ENCODE results near the gene SFRP4.

SFRP4 gene

GRCh38 chr7:37915438-37915837, 1.2 kb downstream of the SFRP4 start:
- Histone ChIP-seq H3K27me3 (ENCODE audit: control insufficient read depth in 1 of 2, insufficient read depth in 2 of 2, low read length in 2 of 2) (peaks cover 6 to 19% of the 10 kb centered on the region in 2 donors), H3K4me1 (ENCODE audit: control insufficient read depth in 1 of 2, insufficient read depth in 2 of 2, low read length in 2 of 2) (peaks cover 8 to 16% of the 10 kb centered on the region in 2 donors), H3K36me3 (ENCODE audit: control insufficient read depth in 1 of 2, insufficient read depth in 2 of 2, low read length in 2 of 2) (no peaks in the 10 kb centered on the region), H3K9me3 (ENCODE audit: control insufficient read depth in 1 of 2, low read length in 2 of 2) (no peaks in the 10 kb centered on the region), H3K4me3 (ENCODE audit: low read depth in 1 of 2, low read length in 2 of 2) (no peak overlapping the region), H3K9ac (ENCODE audit: low read depth in 1 of 2, low read length in 2 of 2) (no peak overlapping the region), H3K27ac (ENCODE audit: low read depth, low read length) (no peak overlapping the region)

GRCh38 chr7:37912756-37913155, 3.9 kb downstream of the SFRP4 start:
- Histone ChIP-seq H3K4me1 (ENCODE audit: control insufficient read depth in 1 of 2, insufficient read depth in 2 of 2, low read length in 2 of 2) (peaks cover 4 to 16% of the 10 kb centered on the region in 2 donors), H3K9ac (ENCODE audit: low read depth in 1 of 2, low read length in 2 of 2) (no peak overlapping the region), H3K36me3 (ENCODE audit: control insufficient read depth in 1 of 2, insufficient read depth in 2 of 2, low read length in 2 of 2) (no peaks in the 10 kb centered on the region), H3K4me3 (ENCODE audit: low read depth in 1 of 2, low read length in 2 of 2) (no peak overlapping the region), H3K27me3 (ENCODE audit: control insufficient read depth in 1 of 2, insufficient read depth in 2 of 2, low read length in 2 of 2) (peaks cover 9 to 19% of the 10 kb centered on the region in 2 donors), H3K9me3 (ENCODE audit: control insufficient read depth in 1 of 2, low read length in 2 of 2) (no peaks in the 10 kb centered on the region), H3K27ac (ENCODE audit: low read depth, low read length) (no peak overlapping the region)

- Histone ChIP-seq H3K9me3 (ENCODE audit: control insufficient read depth in 1 of 2, low read length in 2 of 2) (no peaks in the 10 kb centered on the region), H3K27me3 (ENCODE audit: control insufficient read depth in 1 of 2, insufficient read depth in 2 of 2, low read length in 2 of 2) (peaks cover 0 to 3% of the 10 kb centered on the region in 2 donors), H3K4me3 (ENCODE audit: low read depth in 1 of 2, low read length in 2 of 2) (no peak overlapping the region), H3K4me1 (ENCODE audit: control insufficient read depth in 1 of 2, insufficient read depth in 2 of 2, low read length in 2 of 2) (no peaks in the 10 kb centered on the region), H3K27ac (ENCODE audit: low read depth, low read length) (no peak overlapping the region), H3K36me3 (ENCODE audit: control insufficient read depth in 1 of 2, insufficient read depth in 2 of 2, low read length in 2 of 2) (no peaks in the 10 kb centered on the region), H3K9ac (ENCODE audit: low read depth in 1 of 2, low read length in 2 of 2) (no peak overlapping the region)
These were observed 8.3 kb downstream of the SFRP4 start for GRCh38 chr7:37908221-37908788.

GRCh38 chr7:37901890-37902524, 14.6 kb downstream of the SFRP4 start:
- Histone ChIP-seq H3K27me3 (ENCODE audit: control insufficient read depth in 1 of 2, insufficient read depth in 2 of 2, low read length in 2 of 2) (no peaks in the 10 kb centered on the region), H3K4me3 (ENCODE audit: low read depth in 1 of 2, low read length in 2 of 2) (no peak overlapping the region), H3K27ac (ENCODE audit: low read depth, low read length) (no peak overlapping the region), H3K4me1 (ENCODE audit: control insufficient read depth in 1 of 2, insufficient read depth in 2 of 2, low read length in 2 of 2) (no peaks in the 10 kb centered on the region), H3K9me3 (ENCODE audit: control insufficient read depth in 1 of 2, low read length in 2 of 2) (no peaks in the 10 kb centered on the region), H3K9ac (ENCODE audit: low read depth in 1 of 2, low read length in 2 of 2) (no peak overlapping the region), H3K36me3 (ENCODE audit: control insufficient read depth in 1 of 2, insufficient read depth in 2 of 2, low read length in 2 of 2) (no peaks in the 10 kb centered on the region)

GRCh38 chr7:37901236-37901827, 15.3 kb downstream of the SFRP4 start:
- Histone ChIP-seq H3K36me3 (ENCODE audit: control insufficient read depth in 1 of 2, insufficient read depth in 2 of 2, low read length in 2 of 2) (no peaks in the 10 kb centered on the region), H3K27ac (ENCODE audit: low read depth, low read length) (no peak overlapping the region), H3K27me3 (ENCODE audit: control insufficient read depth in 1 of 2, insufficient read depth in 2 of 2, low read length in 2 of 2) (no peaks in the 10 kb centered on the region), H3K9ac (ENCODE audit: low read depth in 1 of 2, low read length in 2 of 2) (no peak overlapping the region), H3K4me3 (ENCODE audit: low read depth in 1 of 2, low read length in 2 of 2) (no peak overlapping the region), H3K4me1 (ENCODE audit: control insufficient read depth in 1 of 2, insufficient read depth in 2 of 2, low read length in 2 of 2) (no peaks in the 10 kb centered on the region), H3K9me3 (ENCODE audit: control insufficient read depth in 1 of 2, low read length in 2 of 2) (no peaks in the 10 kb centered on the region)

GRCh38 chr7:37899712-37900247, 16.8 kb downstream of the SFRP4 start:
- Histone ChIP-seq H3K27ac (ENCODE audit: low read depth, low read length) (no peak overlapping the region), H3K4me1 (ENCODE audit: control insufficient read depth in 1 of 2, insufficient read depth in 2 of 2, low read length in 2 of 2) (no peaks in the 10 kb centered on the region), H3K27me3 (ENCODE audit: control insufficient read depth in 1 of 2, insufficient read depth in 2 of 2, low read length in 2 of 2) (no peaks in the 10 kb centered on the region), H3K4me3 (ENCODE audit: low read depth in 1 of 2, low read length in 2 of 2) (no peak overlapping the region), H3K36me3 (ENCODE audit: control insufficient read depth in 1 of 2, insufficient read depth in 2 of 2, low read length in 2 of 2) (no peaks in the 10 kb centered on the region), H3K9ac (ENCODE audit: low read depth in 1 of 2, low read length in 2 of 2) (no peak overlapping the region), H3K9me3 (ENCODE audit: control insufficient read depth in 1 of 2, low read length in 2 of 2) (no peaks in the 10 kb centered on the region)

- H3K4me1 ChIP-seq (ENCODE audit: control insufficient read depth in 1 of 2, insufficient read depth in 2 of 2, low read length in 2 of 2), result no peaks in the 10 kb centered on the region
These were observed 21.9 kb downstream of the SFRP4 start for GRCh38 chr7:37894671-37895070.

GRCh38 chr7:37893359-37893758, 23.3 kb downstream of the SFRP4 start:
- Histone ChIP-seq H3K9ac (ENCODE audit: low read depth in 1 of 2, low read length in 2 of 2) (no peak overlapping the region), H3K4me3 (ENCODE audit: low read depth in 1 of 2, low read length in 2 of 2) (no peak overlapping the region), H3K27ac (ENCODE audit: low read depth, low read length) (no peak overlapping the region), H3K27me3 (ENCODE audit: control insufficient read depth in 1 of 2, insufficient read depth in 2 of 2, low read length in 2 of 2) (no peaks in the 10 kb centered on the region), H3K4me1 (ENCODE audit: control insufficient read depth in 1 of 2, insufficient read depth in 2 of 2, low read length in 2 of 2) (no peaks in the 10 kb centered on the region), H3K9me3 (ENCODE audit: control insufficient read depth in 1 of 2, low read length in 2 of 2) (no peaks in the 10 kb centered on the region), H3K36me3 (ENCODE audit: control insufficient read depth in 1 of 2, insufficient read depth in 2 of 2, low read length in 2 of 2) (no peaks in the 10 kb centered on the region)

More at GRCh38 chr7:37894671-37895070, 21.9 kb downstream of the SFRP4 start:
- no peak overlapping the region for H3K9ac ChIP-seq (ENCODE audit: low read depth in 1 of 2, low read length in 2 of 2)
- H3K27me3 ChIP-seq (ENCODE audit: control insufficient read depth in 1 of 2, insufficient read depth in 2 of 2, low read length in 2 of 2), result no peaks in the 10 kb centered on the region
- no peaks in the 10 kb centered on the region for H3K36me3 ChIP-seq (ENCODE audit: control insufficient read depth in 1 of 2, insufficient read depth in 2 of 2, low read length in 2 of 2)
- H3K9me3 ChIP-seq (ENCODE audit: control insufficient read depth in 1 of 2, low read length in 2 of 2), result no peaks in the 10 kb centered on the region
- no peak overlapping the region for H3K27ac ChIP-seq (ENCODE audit: low read depth, low read length)
- no peak overlapping the region for H3K4me3 ChIP-seq (ENCODE audit: low read depth in 1 of 2, low read length in 2 of 2)

- H3K36me3 ChIP-seq (ENCODE audit: control insufficient read depth in 1 of 2, insufficient read depth in 2 of 2, low read length in 2 of 2), result no peaks in the 10 kb centered on the region
- H3K4me3 ChIP-seq (ENCODE audit: low read depth in 1 of 2, low read length in 2 of 2), result no peak overlapping the region
- no peak overlapping the region for H3K9ac ChIP-seq (ENCODE audit: low read depth in 1 of 2, low read length in 2 of 2)
- H3K27ac ChIP-seq (ENCODE audit: low read depth, low read length), result no peak overlapping the region
- no peaks in the 10 kb centered on the region for H3K4me1 ChIP-seq (ENCODE audit: control insufficient read depth in 1 of 2, insufficient read depth in 2 of 2, low read length in 2 of 2)
- no peaks in the 10 kb centered on the region for H3K27me3 ChIP-seq (ENCODE audit: control insufficient read depth in 1 of 2, insufficient read depth in 2 of 2, low read length in 2 of 2)
- no peaks in the 10 kb centered on the region for H3K9me3 ChIP-seq (ENCODE audit: control insufficient read depth in 1 of 2, low read length in 2 of 2)
These were observed 34.5 kb downstream of the SFRP4 start for GRCh38 chr7:37882086-37882485.

Measured in duodenal mucosa (tissue), 2 donors.